Gastroesophageal sphincter (tissue), 4 donors: Measurements from ENCODE around the gene TACSTD2. TPM values are rescaled to one million over a fixed set of nuclear protein-coding genes. Genes with fewer than 3 reads are reported as not detected.

Experiments
- ATAC-seq: fragments of 150-250 bp; one replicate; pipeline ENCODE4 v1.9.1; 2016; ENCODE audit warnings: mild to moderate bottlenecking, moderate library complexity
- H3K27ac ChIP-seq, 4 donors: fragments of 200-600 bp; sonication (generic) in 3 of 4; 1 replicate in 3 of 4; 2 replicates in 1 of 4; pipeline ENCODE4 v1.5.1; 2016 to 2019
- H3K27me3 ChIP-seq: fragments of 200-600 bp; sonication (generic); one replicate; pipeline ENCODE4 v1.5.1; 2019
- H3K36me3 ChIP-seq, 2 donors: fragments of 200-600 bp; sonication (generic); one replicate each; pipeline ENCODE4 v1.5.1; 2019; ENCODE audit warnings: control low read depth in 1 of 2
- H3K4me1 ChIP-seq, 3 donors: fragments of 200-600 bp; sonication (generic); 1 replicate in 2 of 3; 2 replicates in 1 of 3; pipeline ENCODE4 v1.5.1; 2016 to 2019; ENCODE audit warnings: control low read depth in 2 of 3
- H3K4me3 ChIP-seq, 2 donors: fragments of 200-600 bp; sonication (generic); one replicate each; pipeline ENCODE4 v1.5.1; 2019; ENCODE audit warnings: mild to moderate bottlenecking in 1 of 2, moderate library complexity in 1 of 2
- H3K9me3 ChIP-seq, 3 donors: fragments of 200-600 bp; sonication (generic); one replicate each; pipeline ENCODE4 v1.5.1; 2017 to 2019; ENCODE audit warnings: control low read depth in 2 of 3
- CTCF ChIP-seq, 4 experiments: fragments of 200-600 bp in 2 of 4; fragments of 450-650 bp in 2 of 4; sonication (generic) in 1 of 4; IDR thresholded peaks; one replicate each; pipeline ENCODE4 v1.5.1; 2017 to 2019; ENCODE audit warnings: antibody characterized with exemption in 4 of 4, mild to moderate bottlenecking in 2 of 4, moderate library complexity in 2 of 4
- EP300 ChIP-seq: sonication (generic); formaldehyde crosslinking; IDR thresholded peaks from one replicate; pipeline ENCODE4 v1.6.1; 2017; ENCODE audit warnings: antibody characterized with exemption, mild to moderate bottlenecking
- POLR2A ChIP-seq, 2 donors: fragments of 450-650 bp; IDR thresholded peaks; one replicate each; pipeline ENCODE4 v1.6.1; 2017; ENCODE audit warnings: antibody characterized with exemption in 2 of 2, mild to moderate bottlenecking in 2 of 2, moderate library complexity in 1 of 2
- POLR2AphosphoS5 ChIP-seq: sonication (generic); formaldehyde crosslinking; IDR thresholded peaks from one replicate; pipeline ENCODE4 v1.6.1; 2017; ENCODE audit warnings: antibody characterized with exemption
- WGBS, 2 donors: methylation state at CpG; one replicate each; pipeline ENCODE4 v1.1.5; 2018; ENCODE audit warnings: low coverage in 1 of 2; 5-methylcytosine and 5-hydroxymethylcytosine counted together
- total RNA-seq, 4 donors: library from RNA; depleted of rRNA; stranded (reverse); fragments of >200 nt; gene quantifications; one replicate each; pipeline ENCODE4 v1.1.0, GENCODE V29; 2016

TACSTD2 gene
- total RNA-seq, 4 donors from 2014 or later, result 1.5 to 39.5 (median 4.5) TPM

- 67 to 90% methylated on average over 1 to 3 of the region's 5 CpGs for WGBS, 2 donors
- no peak overlapping the region for H3K4me3 ChIP-seq
- H3K27ac ChIP-seq, result no peak overlapping the region
- TF ChIP-seq CTCF (IDR thresholded peaks at IDR 0.05), result no peak
- no peak for TF ChIP-seq POLR2A (IDR thresholded peaks at IDR 0.05)
- TF ChIP-seq EP300, result no peak
- TF ChIP-seq POLR2AphosphoS5, result no peak
- no peaks in the 10 kb centered on the region for H3K36me3 ChIP-seq
- ATAC-seq, result no peak
- no peaks in the 10 kb centered on the region for H3K27me3 ChIP-seq
- H3K4me1 ChIP-seq, result peaks cover 0 to 17% (median 0%) of the 10 kb centered on the region in 3 donors
- no peaks in the 10 kb centered on the region for H3K9me3 ChIP-seq
These were observed 43.9 kb upstream of the TACSTD2 start for GRCh38 chr1:58620926-58621325.

GRCh38 chr1:58620259-58620658 lies 43.2 kb upstream of the TACSTD2 start:
- peaks cover 0 to 17% (median 0%) of the 10 kb centered on the region in 3 donors for H3K4me1 ChIP-seq
- H3K36me3 ChIP-seq, result no peaks in the 10 kb centered on the region
- ATAC-seq, result no peak
- WGBS, 2 donors, result 71% methylated on average over 7 of the region's 7 CpGs; no CpG with 5 or more reads in 1 of the 2 donors
- TF ChIP-seq CTCF (IDR thresholded peaks at IDR 0.05) (no peak), POLR2AphosphoS5 (no peak), EP300 (no peak), POLR2A (IDR thresholded peaks at IDR 0.05) (no peak)
- no peaks in the 10 kb centered on the region for H3K9me3 ChIP-seq
- no peaks in the 10 kb centered on the region for H3K27me3 ChIP-seq
- H3K4me3 ChIP-seq, result no peak overlapping the region
- no peak overlapping the region for H3K27ac ChIP-seq

- Histone ChIP-seq H3K27ac (peak overlapping the region in 1 of 4 donors; percentile 44), H3K27me3 (no peaks in the 10 kb centered on the region), H3K4me1 (peaks cover 0 to 17% (median 0%) of the 10 kb centered on the region in 3 donors), H3K9me3 (no peaks in the 10 kb centered on the region), H3K4me3 (no peak overlapping the region), H3K36me3 (no peaks in the 10 kb centered on the region)
- no peak for ATAC-seq
- WGBS, 2 donors, result 65 to 78% methylated on average over 3 to 5 of the region's 5 CpGs
- no peak for TF ChIP-seq POLR2A (IDR thresholded peaks at IDR 0.05)
- TF ChIP-seq POLR2AphosphoS5, result no peak
- no peak for TF ChIP-seq EP300
- no peak for TF ChIP-seq CTCF (IDR thresholded peaks at IDR 0.05)
These were observed 42.4 kb upstream of the TACSTD2 start for GRCh38 chr1:58619286-58620054.

GRCh38 chr1:58618303-58618702 lies 41.3 kb upstream of the TACSTD2 start:
- 20% methylated on average over 2 of the region's 2 CpGs; no CpG with 5 or more reads in 1 of the 2 donors for WGBS, 2 donors
- H3K4me1 ChIP-seq, result peaks cover 0 to 17% (median 0%) of the 10 kb centered on the region in 3 donors
- ATAC-seq, result peak; percentile 90
- H3K27me3 ChIP-seq, result no peaks in the 10 kb centered on the region
- H3K27ac ChIP-seq, result peak overlapping the region in 1 of 4 donors; percentile 44
- no peaks in the 10 kb centered on the region for H3K36me3 ChIP-seq
- H3K4me3 ChIP-seq, result no peak overlapping the region
- TF ChIP-seq EP300 (no peak), POLR2A (IDR thresholded peaks at IDR 0.05) (no peak), POLR2AphosphoS5 (no peak), CTCF (IDR thresholded peaks at IDR 0.05) (no peak)
- no peaks in the 10 kb centered on the region for H3K9me3 ChIP-seq

GRCh38 chr1:58611861-58612385 lies 34.9 kb upstream of the TACSTD2 start:
- H3K27me3 ChIP-seq, result no peaks in the 10 kb centered on the region
- ATAC-seq, result no peak
- no peak overlapping the region for H3K4me3 ChIP-seq
- H3K4me1 ChIP-seq, result no peaks in the 10 kb centered on the region
- WGBS, 2 donors, result 78 to 85% methylated on average over 2 of the region's 2 CpGs
- no peak overlapping the region for H3K27ac ChIP-seq
- H3K9me3 ChIP-seq, result peaks cover 0 to 7% (median 0%) of the 10 kb centered on the region in 3 donors
- TF ChIP-seq EP300 (no peak), POLR2A (IDR thresholded peaks at IDR 0.05) (no peak), CTCF (IDR thresholded peaks at IDR 0.05) (no peak), POLR2AphosphoS5 (no peak)
- no peaks in the 10 kb centered on the region for H3K36me3 ChIP-seq
